ENCODE data around the gene CRACR2B. TPM values are rescaled to one million over a fixed set of nuclear protein-coding genes. Genes with fewer than 3 reads are reported as not detected.

Gene CRACR2B
- total RNA-seq, 2 donors from 2014 or later, result 23.2 to 83.0 TPM

GRCh38 chr11:864898-865297 lies 37.2 kb downstream of the CRACR2B start:
- H3K9me3 ChIP-seq, result no peaks in the 10 kb centered on the region
- TF ChIP-seq CTCF (IDR thresholded peaks at IDR 0.05) (no peak), POLR2AphosphoS5 (IDR thresholded peaks at IDR 0.05) (no peak)
- no peak overlapping the region for H3K27ac ChIP-seq
- H3K4me3 ChIP-seq, result no peak overlapping the region
- no peaks in the 10 kb centered on the region for H3K36me3 ChIP-seq
- no peaks in the 10 kb centered on the region for H3K4me1 ChIP-seq (replicated peaks)
- intact Hi-C loops (cut with DNase I), result no loop called here
- 83% methylated on average over 11 of the region's 11 CpGs for WGBS
- no peak for DNase-seq (ENCODE audit: low spot score)
- no peaks in the 10 kb centered on the region for H3K27me3 ChIP-seq (replicated peaks; ENCODE audit: insufficient read depth)

- Histone ChIP-seq H3K4me3 (no peak overlapping the region), H3K36me3 (no peaks in the 10 kb centered on the region), H3K9me3 (no peaks in the 10 kb centered on the region), H3K27ac (no peak overlapping the region), H3K4me1 (replicated peaks) (no peaks in the 10 kb centered on the region), H3K27me3 (replicated peaks; ENCODE audit: insufficient read depth) (no peaks in the 10 kb centered on the region)
- intact Hi-C loops (cut with DNase I), result no loop called here
- TF ChIP-seq POLR2A (IDR thresholded peaks at IDR 0.05) (no peak), POLR2AphosphoS5 (IDR thresholded peaks at IDR 0.05) (no peak), CTCF (IDR thresholded peaks at IDR 0.05) (no peak)
- 71% methylated on average over 41 of the region's 41 CpGs for WGBS
- no peak for DNase-seq (ENCODE audit: low spot score)
These were observed 38.0 kb downstream of the CRACR2B start for GRCh38 chr11:865462-866430.

GRCh38 chr11:866481-866880 lies 38.8 kb downstream of the CRACR2B start:
- 84% methylated on average over 14 of the region's 14 CpGs for WGBS
- intact Hi-C loops (cut with DNase I), result no loop called here
- Histone ChIP-seq H3K27ac (no peak overlapping the region), H3K27me3 (replicated peaks; ENCODE audit: insufficient read depth) (no peaks in the 10 kb centered on the region), H3K9me3 (no peaks in the 10 kb centered on the region), H3K4me3 (no peak overlapping the region), H3K4me1 (replicated peaks) (no peaks in the 10 kb centered on the region), H3K36me3 (no peaks in the 10 kb centered on the region)
- no peak for DNase-seq (ENCODE audit: low spot score)
- TF ChIP-seq CTCF (IDR thresholded peaks at IDR 0.05), result no peak
- TF ChIP-seq POLR2A (IDR thresholded peaks at IDR 0.05), result no peak
- TF ChIP-seq POLR2AphosphoS5 (IDR thresholded peaks at IDR 0.05), result no peak

- H3K27ac ChIP-seq, result no peak overlapping the region
- intact Hi-C loops (cut with DNase I), result no loop called here
- no peak overlapping the region for H3K4me3 ChIP-seq
- 87% methylated on average over 8 of the region's 8 CpGs for WGBS
- TF ChIP-seq POLR2A (IDR thresholded peaks at IDR 0.05), result no peak
- no peak for TF ChIP-seq CTCF (IDR thresholded peaks at IDR 0.05)
- no peak for TF ChIP-seq POLR2AphosphoS5 (IDR thresholded peaks at IDR 0.05)
- H3K9me3 ChIP-seq, result no peaks in the 10 kb centered on the region
- no peaks in the 10 kb centered on the region for H3K36me3 ChIP-seq
- no peaks in the 10 kb centered on the region for H3K4me1 ChIP-seq (replicated peaks)
- H3K27me3 ChIP-seq (replicated peaks; ENCODE audit: insufficient read depth), result no peaks in the 10 kb centered on the region
- no peak for DNase-seq (ENCODE audit: low spot score)
These were observed 40.2 kb downstream of the CRACR2B start for GRCh38 chr11:867856-868358.

GRCh38 chr11:868394-868793 lies 40.7 kb downstream of the CRACR2B start:
- DNase-seq (ENCODE audit: low spot score), result no peak
- Histone ChIP-seq H3K4me3 (no peak overlapping the region), H3K36me3 (no peaks in the 10 kb centered on the region), H3K27me3 (replicated peaks; ENCODE audit: insufficient read depth) (no peaks in the 10 kb centered on the region), H3K9me3 (no peaks in the 10 kb centered on the region), H3K4me1 (replicated peaks) (no peaks in the 10 kb centered on the region), H3K27ac (no peak overlapping the region)
- WGBS, result 89% methylated on average over 15 of the region's 17 CpGs
- intact Hi-C loops (cut with DNase I), result no loop called here
- TF ChIP-seq POLR2A (IDR thresholded peaks at IDR 0.05) (no peak), CTCF (IDR thresholded peaks at IDR 0.05) (no peak), POLR2AphosphoS5 (IDR thresholded peaks at IDR 0.05) (no peak)

Measured in prostate gland (tissue), 2 donors.